Loucy (cell line): ENCODE measurements around the gene NEK7.

ENCODE experiments used
- EZH2phosphoT487 ChIP-seq: fragments of 200-600 bp; IDR thresholded peaks from 2 replicates; pipeline ENCODE4 v1.6.1; 2018; ENCODE audit warnings: antibody characterized with exemption, mild to moderate bottlenecking, moderate library complexity, borderline replicate concordance
- TF ChIP-seq, protein P1 (sequence below): fragments of 200-600 bp; sonication (generic); conservative IDR thresholded peaks from 2 replicates; pipeline ENCODE4 v1.5.1; 2014; ENCODE audit warnings: mild to moderate bottlenecking, antibody characterized with exemption, low read length

DNA sequence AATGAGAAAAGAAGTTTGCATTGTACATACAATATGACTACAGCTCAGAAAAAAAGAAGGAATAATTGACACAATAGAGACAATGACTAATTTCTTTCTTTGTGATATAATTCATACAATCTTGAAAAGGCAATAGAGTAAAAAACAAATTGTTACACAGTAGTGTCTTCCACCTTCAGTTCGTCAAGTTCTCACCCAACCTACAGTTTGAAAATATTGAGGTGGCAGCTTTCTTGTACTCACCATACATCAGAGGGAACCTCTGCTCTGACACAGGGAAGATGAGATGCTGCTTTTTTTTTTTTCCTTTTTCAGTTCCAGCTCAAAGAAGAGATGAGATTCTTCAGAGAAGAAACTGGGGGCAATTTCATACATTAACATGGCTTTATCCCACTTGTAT is 210.5 kb downstream of the NEK7 start:
- TF ChIP-seq, protein P1, sequence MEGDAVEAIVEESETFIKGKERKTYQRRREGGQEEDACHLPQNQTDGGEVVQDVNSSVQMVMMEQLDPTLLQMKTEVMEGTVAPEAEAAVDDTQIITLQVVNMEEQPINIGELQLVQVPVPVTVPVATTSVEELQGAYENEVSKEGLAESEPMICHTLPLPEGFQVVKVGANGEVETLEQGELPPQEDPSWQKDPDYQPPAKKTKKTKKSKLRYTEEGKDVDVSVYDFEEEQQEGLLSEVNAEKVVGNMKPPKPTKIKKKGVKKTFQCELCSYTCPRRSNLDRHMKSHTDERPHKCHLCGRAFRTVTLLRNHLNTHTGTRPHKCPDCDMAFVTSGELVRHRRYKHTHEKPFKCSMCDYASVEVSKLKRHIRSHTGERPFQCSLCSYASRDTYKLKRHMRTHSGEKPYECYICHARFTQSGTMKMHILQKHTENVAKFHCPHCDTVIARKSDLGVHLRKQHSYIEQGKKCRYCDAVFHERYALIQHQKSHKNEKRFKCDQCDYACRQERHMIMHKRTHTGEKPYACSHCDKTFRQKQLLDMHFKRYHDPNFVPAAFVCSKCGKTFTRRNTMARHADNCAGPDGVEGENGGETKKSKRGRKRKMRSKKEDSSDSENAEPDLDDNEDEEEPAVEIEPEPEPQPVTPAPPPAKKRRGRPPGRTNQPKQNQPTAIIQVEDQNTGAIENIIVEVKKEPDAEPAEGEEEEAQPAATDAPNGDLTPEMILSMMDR: no peak
- TF ChIP-seq EZH2phosphoT487: no peak
